BE2C (cell line): Measurements from ENCODE around the gene PTPN13.

ENCODE experiments used
- DNase-seq: peaks from one replicate; pipeline ENCODE4 v3.0.0-alpha.2; 2020
- H3K27me3 ChIP-seq: fragments of 250-450 bp; sonication (Bioruptor Pico); 2 replicates; pipeline ENCODE4 v1.5.1; 2020; ENCODE audit warnings: mild to moderate bottlenecking
- H3K36me3 ChIP-seq: fragments of 250-450 bp; sonication (Bioruptor Pico); 2 replicates; pipeline ENCODE4 v1.5.1; 2020; ENCODE audit warnings: mild to moderate bottlenecking
- H3K4me1 ChIP-seq: fragments of 250-450 bp; sonication (Bioruptor Pico); 2 replicates; pipeline ENCODE4 v1.5.1; 2020
- H3K4me3 ChIP-seq: 2 replicates; pipeline ENCODE4 v1.5.1; 2011; ENCODE audit warnings: low read depth, low read length
- H3K9me3 ChIP-seq: fragments of 250-450 bp; sonication (Bioruptor Pico); 2 replicates; pipeline ENCODE4 v1.5.1; 2020
- TF ChIP-seq, protein P1 (sequence below): IDR thresholded peaks from 2 replicates; pipeline ENCODE4 v1.5.1; 2012; ENCODE audit warnings: mild to moderate bottlenecking, low read depth, low read length

Gene PTPN13

DNA sequence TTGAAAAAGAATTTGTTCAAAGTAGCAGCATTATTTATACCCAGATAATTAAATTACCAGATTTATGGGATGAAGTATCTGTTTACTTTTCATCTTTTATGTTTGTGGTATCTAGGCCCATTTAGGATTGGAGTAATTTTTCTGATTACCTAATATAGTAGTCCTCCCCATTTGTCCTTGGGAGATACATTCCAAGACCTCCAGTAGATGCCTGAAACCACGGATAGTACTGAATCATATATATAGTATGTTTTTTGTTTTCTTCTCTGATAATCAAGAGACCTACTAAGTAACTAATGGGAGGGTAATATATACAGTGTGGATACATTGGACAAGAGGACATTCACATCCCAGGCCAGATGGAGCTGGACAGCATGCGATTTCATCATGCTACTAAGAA lies 30.7 kb upstream of the PTPN13 start:
- Histone ChIP-seq H3K36me3 (no peaks in the 10 kb centered on the region), H3K4me1 (0 out of 2 replicates have a peak, but pooled peaks cover 5% of the 10 kb centered on the region), H3K9me3 (no peaks in the 10 kb centered on the region), H3K4me3 (no peak overlapping the region), H3K27me3 (no peaks in the 10 kb centered on the region)
- TF ChIP-seq, protein P1, sequence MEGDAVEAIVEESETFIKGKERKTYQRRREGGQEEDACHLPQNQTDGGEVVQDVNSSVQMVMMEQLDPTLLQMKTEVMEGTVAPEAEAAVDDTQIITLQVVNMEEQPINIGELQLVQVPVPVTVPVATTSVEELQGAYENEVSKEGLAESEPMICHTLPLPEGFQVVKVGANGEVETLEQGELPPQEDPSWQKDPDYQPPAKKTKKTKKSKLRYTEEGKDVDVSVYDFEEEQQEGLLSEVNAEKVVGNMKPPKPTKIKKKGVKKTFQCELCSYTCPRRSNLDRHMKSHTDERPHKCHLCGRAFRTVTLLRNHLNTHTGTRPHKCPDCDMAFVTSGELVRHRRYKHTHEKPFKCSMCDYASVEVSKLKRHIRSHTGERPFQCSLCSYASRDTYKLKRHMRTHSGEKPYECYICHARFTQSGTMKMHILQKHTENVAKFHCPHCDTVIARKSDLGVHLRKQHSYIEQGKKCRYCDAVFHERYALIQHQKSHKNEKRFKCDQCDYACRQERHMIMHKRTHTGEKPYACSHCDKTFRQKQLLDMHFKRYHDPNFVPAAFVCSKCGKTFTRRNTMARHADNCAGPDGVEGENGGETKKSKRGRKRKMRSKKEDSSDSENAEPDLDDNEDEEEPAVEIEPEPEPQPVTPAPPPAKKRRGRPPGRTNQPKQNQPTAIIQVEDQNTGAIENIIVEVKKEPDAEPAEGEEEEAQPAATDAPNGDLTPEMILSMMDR = no peak
- DNase-seq = no peak

GRCh38 chr4:86564795-86565194 lies 29.3 kb upstream of the PTPN13 start:
- DNase-seq = no peak
- TF ChIP-seq, protein P1 = 0 out of 2 replicates have a peak, but pooled peaks have one; percentile 11
- H3K4me3 ChIP-seq = no peak overlapping the region
- H3K4me1 ChIP-seq = 0 out of 2 replicates have a peak, but pooled peaks cover 5% of the 10 kb centered on the region
- no peaks in the 10 kb centered on the region for H3K27me3 ChIP-seq
- no peaks in the 10 kb centered on the region for H3K36me3 ChIP-seq
- H3K9me3 ChIP-seq = no peaks in the 10 kb centered on the region

DNA sequence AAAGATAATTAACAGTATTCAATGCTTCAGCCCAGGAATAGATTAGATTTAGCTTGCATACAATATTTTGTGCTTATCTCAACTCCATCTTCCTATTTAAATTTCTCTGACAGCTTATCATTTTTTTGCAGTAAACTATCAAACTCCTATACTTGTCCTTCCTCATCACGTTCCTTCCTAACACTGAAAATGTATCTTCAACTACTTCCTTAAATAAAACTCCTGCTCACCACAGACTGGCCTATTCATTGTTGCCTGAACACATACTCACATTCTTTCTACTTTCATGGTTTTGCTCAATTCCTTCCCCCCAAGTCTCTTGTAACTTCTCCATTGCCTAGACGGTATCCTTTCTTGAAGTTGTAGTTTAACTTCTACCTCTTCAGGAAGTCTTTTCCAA lies 28.5 kb upstream of the PTPN13 start:
- TF ChIP-seq, protein P1 = no peak

DNA sequence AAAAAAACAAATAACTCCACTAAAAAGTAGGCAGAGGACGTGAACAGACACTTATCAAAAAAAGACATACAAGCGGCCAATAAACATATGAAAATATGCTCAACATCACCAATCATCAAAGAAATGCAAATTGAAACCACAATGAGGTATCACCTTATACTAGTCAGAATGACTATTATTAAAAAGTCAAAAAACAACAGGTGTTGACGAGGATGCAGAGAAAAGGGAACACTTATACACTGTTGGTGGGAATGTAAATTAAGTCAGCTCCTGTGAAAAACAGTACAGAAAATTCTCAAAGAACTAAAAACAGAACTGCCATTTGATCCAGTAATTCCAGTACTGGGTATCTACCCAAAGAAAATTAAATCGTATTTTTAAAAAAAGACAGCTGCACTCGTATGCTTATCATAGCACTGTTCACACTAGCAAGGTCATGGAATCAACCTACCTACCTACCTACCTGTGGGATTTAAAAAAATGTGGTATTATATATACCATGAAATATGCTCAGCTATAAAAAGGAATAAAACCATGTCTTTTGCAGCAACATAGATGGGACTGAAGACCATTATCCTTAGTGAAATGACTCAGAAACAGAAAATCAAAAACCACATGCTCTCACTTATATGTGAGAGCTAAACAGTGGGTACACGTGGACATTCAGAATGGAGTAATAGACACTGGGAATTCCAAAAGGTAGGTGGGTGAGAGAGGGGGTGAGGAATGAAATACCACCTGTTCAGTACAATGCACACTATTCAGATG lies 24.8 kb upstream of the PTPN13 start:
- TF ChIP-seq, protein P1 = no peak
- Histone ChIP-seq H3K4me3 (no peak overlapping the region), H3K36me3 (no peaks in the 10 kb centered on the region), H3K27me3 (no peaks in the 10 kb centered on the region), H3K9me3 (no peaks in the 10 kb centered on the region), H3K4me1 (0 out of 2 replicates have a peak, but pooled peaks cover 3% of the 10 kb centered on the region)
- no peak for DNase-seq

More for the DNA sequence above, 28.5 kb upstream of the PTPN13 start:
- 0 out of 2 replicates have a peak, but pooled peaks cover 4% of the 10 kb centered on the region for H3K4me1 ChIP-seq
- H3K27me3 ChIP-seq = no peaks in the 10 kb centered on the region
- H3K9me3 ChIP-seq = no peaks in the 10 kb centered on the region
- no peak overlapping the region for H3K4me3 ChIP-seq
- H3K36me3 ChIP-seq = no peaks in the 10 kb centered on the region
- no peak for DNase-seq

- Histone ChIP-seq H3K9me3 (no peaks in the 10 kb centered on the region), H3K36me3 (no peaks in the 10 kb centered on the region), H3K4me3 (no peak overlapping the region), H3K27me3 (no peaks in the 10 kb centered on the region), H3K4me1 (peaks cover 4% of the 10 kb centered on the region; the same call in 1 of the 2 replicates)
- DNase-seq = no peak
- TF ChIP-seq, protein P1 = no peak
Measured at GRCh38 chr4:86579941-86580340, 14.2 kb upstream of the PTPN13 start.

GRCh38 chr4:86582410-86582809 lies 11.7 kb upstream of the PTPN13 start:
- H3K9me3 ChIP-seq = no peaks in the 10 kb centered on the region
- H3K36me3 ChIP-seq = no peaks in the 10 kb centered on the region
- TF ChIP-seq, protein P1 = no peak
- H3K4me1 ChIP-seq = peaks cover 4% of the 10 kb centered on the region; the same call in 1 of the 2 replicates
- DNase-seq = peak; percentile 24
- no peaks in the 10 kb centered on the region for H3K27me3 ChIP-seq
- H3K4me3 ChIP-seq = peak overlapping the region; percentile 13
